ENCODE measurements around the gene AADACL4.

Gene AADACL4

DNA sequence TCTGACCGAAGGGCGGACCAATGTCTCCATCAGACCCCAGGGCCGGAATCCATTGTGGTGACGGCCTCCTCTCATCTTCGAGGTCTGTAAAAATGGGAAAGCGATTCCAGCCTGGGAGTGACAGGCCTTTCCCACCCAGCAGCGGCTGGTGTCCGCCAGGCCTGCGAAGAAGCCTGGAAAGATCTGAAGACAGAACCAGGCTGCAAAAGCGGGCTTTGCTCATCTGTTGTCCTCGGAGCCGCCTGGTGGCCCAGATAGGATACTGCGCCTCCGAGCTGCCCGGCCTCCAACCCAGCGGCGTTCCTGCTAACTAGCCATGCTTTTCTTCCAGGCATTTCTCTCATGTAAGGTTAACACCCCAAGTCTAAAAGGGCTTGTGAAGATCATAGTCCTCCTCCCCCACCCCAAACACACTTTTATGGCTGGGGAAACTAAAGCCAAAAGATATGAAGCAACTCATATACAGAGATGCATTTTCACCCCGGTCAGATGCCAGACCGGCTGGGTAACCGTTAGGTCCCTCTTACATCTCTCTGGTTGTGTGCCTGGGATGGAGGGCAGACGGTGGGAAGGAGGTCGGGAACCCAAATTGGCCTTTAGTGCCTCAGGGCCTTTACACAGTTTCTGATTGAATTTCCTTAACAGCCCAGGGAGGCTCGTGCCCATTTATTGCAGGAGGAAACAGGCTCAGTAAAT, 23.9 kb upstream of the AADACL4 start:
- WGBS, result 17% methylated on average over 23 of the region's 23 CpGs
- Histone ChIP-seq H3K4me2 (ENCODE audit: low read length, poor library complexity, severe bottlenecking) (peak overlapping the region; percentile 42), H3K79me1 (replicated peaks; ENCODE audit: low read length, poor library complexity, severe bottlenecking) (no peaks in the 10 kb centered on the region), H3K36me3 (ENCODE audit: control insufficient read depth in 1 of 2, insufficient read depth in 2 of 2, low read depth in 1 of 2, low read length in 2 of 2) (no peaks in the 10 kb centered on the region), H2AK5ac (ENCODE audit: low read length, severe bottlenecking) (peak overlapping the region; percentile 64), H3K9me3 (ENCODE audit: control insufficient read depth, low read length) (no peaks in the 10 kb centered on the region), H2AFZ (ENCODE audit: low read depth, low read length) (no peak overlapping the region), H3K23ac (ENCODE audit: low read length in 2 of 2) (no peak overlapping the region), H2BK12ac (ENCODE audit: low read length in 2 of 2) (no peak overlapping the region), H4K8ac (ENCODE audit: low read length) (no peak overlapping the region), H3K9ac (ENCODE audit: low read length) (peak overlapping the region; percentile 91), H3K14ac (ENCODE audit: low read length in 2 of 2) (no peak overlapping the region), H4K91ac (ENCODE audit: low read length) (no peak overlapping the region), H3K4me1 (ENCODE audit: control insufficient read depth, insufficient read depth, low read depth, low read length) (peaks cover 32% of the 10 kb centered on the region), H2BK120ac (ENCODE audit: low read depth, low read length) (no peak overlapping the region), H2BK15ac (ENCODE audit: low read depth, poor library complexity, severe bottlenecking) (no peak overlapping the region), H3K18ac (ENCODE audit: low read depth in 1 of 2, low read length in 2 of 2) (no peak overlapping the region), H3K4ac (ENCODE audit: low read depth in 1 of 2, low read length in 2 of 2) (no peak overlapping the region), H3K27ac (ENCODE audit: low read length, poor library complexity, severe bottlenecking) (no peak overlapping the region), H3K27me3 (ENCODE audit: control insufficient read depth in 1 of 2, insufficient read depth in 1 of 2, low read length in 2 of 2) (peaks cover 0 to 15% of the 10 kb centered on the region in 2 experiments), H2BK5ac (ENCODE audit: low read depth, low read length, poor library complexity, severe bottlenecking) (no peak overlapping the region), H3K4me3 (ENCODE audit: insufficient read depth in 1 of 2, low read depth in 1 of 2, low read length in 2 of 2) (peak overlapping the region in 1 of 2 experiments; percentile 83)
- DNase-seq, result peak; percentile 84

DNA sequence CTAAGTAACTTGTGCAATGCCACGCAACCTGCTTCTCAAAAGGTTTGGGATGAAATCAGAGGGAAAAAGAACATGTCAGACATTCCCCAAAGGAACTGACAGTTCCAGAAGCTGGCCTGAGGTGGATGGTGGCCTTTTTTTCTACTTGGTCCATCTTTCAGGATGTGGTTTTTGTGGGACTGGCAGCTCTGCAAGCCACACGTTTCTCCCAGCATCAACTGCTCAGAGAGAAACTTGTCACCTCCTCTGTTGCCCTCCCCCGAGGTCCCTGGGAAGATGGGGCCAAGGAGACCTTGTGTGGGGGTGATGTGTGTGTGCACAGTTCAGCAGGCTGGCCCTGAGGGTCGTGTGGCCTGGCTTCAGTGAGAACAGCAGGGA, 23.4 kb upstream of the AADACL4 start:
- no peak overlapping the region for H2BK120ac ChIP-seq (ENCODE audit: low read depth, low read length)
- H3K9me3 ChIP-seq (ENCODE audit: control insufficient read depth, low read length), result no peaks in the 10 kb centered on the region
- no peak overlapping the region for H2BK15ac ChIP-seq (ENCODE audit: low read depth, poor library complexity, severe bottlenecking)
- peaks cover 30% of the 10 kb centered on the region for H3K4me1 ChIP-seq (ENCODE audit: control insufficient read depth, insufficient read depth, low read depth, low read length)
- H2AK5ac ChIP-seq (ENCODE audit: low read length, severe bottlenecking), result no peak overlapping the region
- DNase-seq, result no peak
- H3K79me1 ChIP-seq (replicated peaks; ENCODE audit: low read length, poor library complexity, severe bottlenecking), result no peaks in the 10 kb centered on the region
- WGBS, result 79% methylated on average over 1 of the region's 4 CpGs
- H4K8ac ChIP-seq (ENCODE audit: low read length), result no peak overlapping the region
- no peak overlapping the region for H2BK12ac ChIP-seq (ENCODE audit: low read length in 2 of 2)
- peaks cover 0 to 12% of the 10 kb centered on the region in 2 experiments for H3K27me3 ChIP-seq (ENCODE audit: control insufficient read depth in 1 of 2, insufficient read depth in 1 of 2, low read length in 2 of 2)
- H3K27ac ChIP-seq (ENCODE audit: low read length, poor library complexity, severe bottlenecking), result no peak overlapping the region
- no peak overlapping the region for H3K4me3 ChIP-seq (ENCODE audit: insufficient read depth in 1 of 2, low read depth in 1 of 2, low read length in 2 of 2)
- H2BK5ac ChIP-seq (ENCODE audit: low read depth, low read length, poor library complexity, severe bottlenecking), result no peak overlapping the region
- H3K4me2 ChIP-seq (ENCODE audit: low read length, poor library complexity, severe bottlenecking), result no peak overlapping the region
- H3K36me3 ChIP-seq (ENCODE audit: control insufficient read depth in 1 of 2, insufficient read depth in 2 of 2, low read depth in 1 of 2, low read length in 2 of 2), result no peaks in the 10 kb centered on the region
- H3K18ac ChIP-seq (ENCODE audit: low read depth in 1 of 2, low read length in 2 of 2), result no peak overlapping the region
- H3K9ac ChIP-seq (ENCODE audit: low read length), result peak overlapping the region; percentile 15
- H4K91ac ChIP-seq (ENCODE audit: low read length), result no peak overlapping the region
- no peak overlapping the region for H3K23ac ChIP-seq (ENCODE audit: low read length in 2 of 2)
- no peak overlapping the region for H3K4ac ChIP-seq (ENCODE audit: low read depth in 1 of 2, low read length in 2 of 2)
- no peak overlapping the region for H2AFZ ChIP-seq (ENCODE audit: low read depth, low read length)
- no peak overlapping the region for H3K14ac ChIP-seq (ENCODE audit: low read length in 2 of 2)

DNA sequence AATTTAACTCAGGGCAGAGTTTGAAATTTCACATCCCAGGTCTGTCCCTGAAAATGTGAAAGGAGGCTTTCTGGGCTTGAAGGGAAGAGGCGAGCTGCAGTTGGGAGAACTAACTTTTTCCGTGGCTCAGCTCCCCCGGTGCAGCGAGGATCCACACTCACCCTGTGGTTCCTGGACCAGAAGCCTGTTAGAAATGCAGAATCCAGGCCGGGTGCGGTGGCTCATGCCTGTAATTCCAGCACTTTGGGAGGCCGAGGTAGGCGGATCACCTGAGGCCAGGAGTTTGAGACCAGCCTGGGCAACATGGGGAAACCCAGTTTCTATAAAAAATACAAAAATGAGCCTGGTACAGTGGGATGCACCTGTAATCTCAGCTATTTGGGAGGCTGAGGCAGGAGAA, 23.0 kb upstream of the AADACL4 start:
- Histone ChIP-seq H3K4me2 (ENCODE audit: low read length, poor library complexity, severe bottlenecking) (no peak overlapping the region), H3K36me3 (ENCODE audit: control insufficient read depth in 1 of 2, insufficient read depth in 2 of 2, low read depth in 1 of 2, low read length in 2 of 2) (no peaks in the 10 kb centered on the region), H3K27me3 (ENCODE audit: control insufficient read depth in 1 of 2, insufficient read depth in 1 of 2, low read length in 2 of 2) (peaks cover 0 to 11% of the 10 kb centered on the region in 2 experiments), H3K9ac (ENCODE audit: low read length) (no peak overlapping the region), H2AK5ac (ENCODE audit: low read length, severe bottlenecking) (no peak overlapping the region), H3K27ac (ENCODE audit: low read length, poor library complexity, severe bottlenecking) (no peak overlapping the region), H2BK120ac (ENCODE audit: low read depth, low read length) (no peak overlapping the region), H2BK12ac (ENCODE audit: low read length in 2 of 2) (no peak overlapping the region), H2BK5ac (ENCODE audit: low read depth, low read length, poor library complexity, severe bottlenecking) (no peak overlapping the region), H3K9me3 (ENCODE audit: control insufficient read depth, low read length) (no peaks in the 10 kb centered on the region), H3K4me3 (ENCODE audit: insufficient read depth in 1 of 2, low read depth in 1 of 2, low read length in 2 of 2) (no peak overlapping the region), H4K8ac (ENCODE audit: low read length) (no peak overlapping the region), H3K79me1 (replicated peaks; ENCODE audit: low read length, poor library complexity, severe bottlenecking) (no peaks in the 10 kb centered on the region), H3K4ac (ENCODE audit: low read depth in 1 of 2, low read length in 2 of 2) (no peak overlapping the region), H2BK15ac (ENCODE audit: low read depth, poor library complexity, severe bottlenecking) (no peak overlapping the region), H4K91ac (ENCODE audit: low read length) (no peak overlapping the region), H3K14ac (ENCODE audit: low read length in 2 of 2) (no peak overlapping the region), H3K18ac (ENCODE audit: low read depth in 1 of 2, low read length in 2 of 2) (no peak overlapping the region), H2AFZ (ENCODE audit: low read depth, low read length) (no peak overlapping the region), H3K4me1 (ENCODE audit: control insufficient read depth, insufficient read depth, low read depth, low read length) (peaks cover 26% of the 10 kb centered on the region), H3K23ac (ENCODE audit: low read length in 2 of 2) (no peak overlapping the region)
- no peak for DNase-seq
- 92% methylated on average over 8 of the region's 8 CpGs for WGBS

DNA sequence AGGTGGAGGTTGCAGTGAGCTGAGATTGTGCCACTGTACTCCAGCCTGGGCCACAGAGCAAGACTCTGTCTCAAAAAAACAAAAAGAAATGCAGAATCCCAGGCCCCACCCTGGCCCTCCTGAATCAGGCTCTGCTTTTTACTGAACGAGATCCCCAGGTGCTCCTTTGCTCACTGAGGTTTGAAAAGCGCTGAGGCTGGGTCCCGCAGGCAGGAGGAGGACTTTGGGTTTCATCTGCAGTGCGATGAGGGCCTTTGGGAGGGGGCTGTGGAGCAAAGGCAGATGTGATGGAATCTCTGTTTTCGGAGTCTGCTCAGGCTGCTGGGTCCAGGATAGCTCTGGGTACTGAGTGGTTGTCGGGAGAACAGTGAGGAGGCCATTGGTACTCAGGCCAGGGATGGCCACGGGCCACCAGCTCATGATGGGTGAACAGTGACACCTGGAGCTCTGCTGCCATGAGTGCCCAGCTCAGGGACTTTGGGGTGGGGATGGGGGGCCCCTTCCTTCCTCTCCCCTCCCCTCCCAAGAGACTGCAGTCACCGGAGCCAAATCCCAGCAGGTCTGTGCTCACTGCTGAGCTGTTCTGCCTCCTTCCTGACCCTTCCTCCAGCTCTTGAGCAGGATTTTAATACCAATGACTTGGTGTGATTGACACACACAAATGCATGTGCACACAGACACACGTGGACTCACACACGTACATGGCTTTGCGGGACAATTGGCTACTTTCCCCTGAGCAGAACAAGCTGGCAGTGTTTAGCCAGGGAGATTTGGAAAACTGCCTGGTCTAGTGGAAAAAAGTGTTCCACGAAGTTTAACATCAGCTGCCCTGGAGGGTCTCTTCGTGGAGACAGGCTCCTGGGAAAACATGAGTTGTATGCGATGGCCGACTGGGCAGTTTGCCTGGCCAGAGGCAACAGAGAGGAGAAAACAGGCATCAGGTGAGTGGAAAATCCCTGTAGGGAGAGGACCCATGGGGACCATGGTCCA, 22.2 kb upstream of the AADACL4 start:
- Histone ChIP-seq H2BK15ac (ENCODE audit: low read depth, poor library complexity, severe bottlenecking) (no peak overlapping the region), H2BK12ac (ENCODE audit: low read length in 2 of 2) (no peak overlapping the region), H3K79me1 (replicated peaks; ENCODE audit: low read length, poor library complexity, severe bottlenecking) (no peaks in the 10 kb centered on the region), H3K27ac (ENCODE audit: low read length, poor library complexity, severe bottlenecking) (no peak overlapping the region), H3K4me1 (ENCODE audit: control insufficient read depth, insufficient read depth, low read depth, low read length) (peaks cover 19% of the 10 kb centered on the region), H3K4me3 (ENCODE audit: insufficient read depth in 1 of 2, low read depth in 1 of 2, low read length in 2 of 2) (no peak overlapping the region), H2AK5ac (ENCODE audit: low read length, severe bottlenecking) (no peak overlapping the region), H3K4ac (ENCODE audit: low read depth in 1 of 2, low read length in 2 of 2) (no peak overlapping the region), H3K9me3 (ENCODE audit: control insufficient read depth, low read length) (no peaks in the 10 kb centered on the region), H2AFZ (ENCODE audit: low read depth, low read length) (no peak overlapping the region), H3K23ac (ENCODE audit: low read length in 2 of 2) (no peak overlapping the region), H3K18ac (ENCODE audit: low read depth in 1 of 2, low read length in 2 of 2) (no peak overlapping the region), H3K14ac (ENCODE audit: low read length in 2 of 2) (no peak overlapping the region), H3K27me3 (ENCODE audit: control insufficient read depth in 1 of 2, insufficient read depth in 1 of 2, low read length in 2 of 2) (peaks cover under 1 to 7% of the 10 kb centered on the region in 2 experiments), H3K36me3 (ENCODE audit: control insufficient read depth in 1 of 2, insufficient read depth in 2 of 2, low read depth in 1 of 2, low read length in 2 of 2) (no peaks in the 10 kb centered on the region), H3K4me2 (ENCODE audit: low read length, poor library complexity, severe bottlenecking) (no peak overlapping the region), H4K91ac (ENCODE audit: low read length) (no peak overlapping the region), H4K8ac (ENCODE audit: low read length) (no peak overlapping the region), H2BK5ac (ENCODE audit: low read depth, low read length, poor library complexity, severe bottlenecking) (no peak overlapping the region), H2BK120ac (ENCODE audit: low read depth, low read length) (no peak overlapping the region), H3K9ac (ENCODE audit: low read length) (no peak overlapping the region)
- DNase-seq, result no peak
- 85% methylated on average over 13 of the region's 15 CpGs for WGBS

Data from mesenchymal stem cell (in vitro differentiated cells and primary cell).